Hepatic stellate cell (primary cell): Measurements from ENCODE around the gene LOXL1.
"Not testable (repeated sequence)": the region's sequence is repeated elsewhere in the genome, so short reads cannot be mapped to it uniquely, and the experiment has no call there.

ENCODE experiments used
- DNase-seq: peaks from one replicate; pipeline ENCODE4 v3.0.0; 2011; ENCODE audit warnings: low spot score

Gene LOXL1

GRCh38 chr15:73954188-73955145 is 28.2 kb downstream of the LOXL1 start:
- DNase-seq = no peak

- DNase-seq = no peak
Measured at GRCh38 chr15:73955326-73955725, 29.1 kb downstream of the LOXL1 start.

GRCh38 chr15:73955861-73956742 is 29.8 kb downstream of the LOXL1 start:
- no peak for DNase-seq

- peak; percentile 94 for DNase-seq
Measured at GRCh38 chr15:73956743-73957135, 30.5 kb downstream of the LOXL1 start.

- no peak for DNase-seq
Measured at GRCh38 chr15:73957276-73957675, 31.0 kb downstream of the LOXL1 start.

GRCh38 chr15:73957785-73958184 is 31.5 kb downstream of the LOXL1 start:
- no peak for DNase-seq

- no peak for DNase-seq
Measured at GRCh38 chr15:73959012-73959581, 32.8 kb downstream of the LOXL1 start.

GRCh38 chr15:73959801-73960200 is 33.5 kb downstream of the LOXL1 start:
- DNase-seq = no peak

- DNase-seq = not testable (repeated sequence)
Measured at GRCh38 chr15:73960472-73961070, 34.3 kb downstream of the LOXL1 start.

- DNase-seq = no peak
Measured at GRCh38 chr15:73962433-73962832, 36.2 kb downstream of the LOXL1 start.

GRCh38 chr15:73964736-73965093 is 38.5 kb downstream of the LOXL1 start:
- peak; percentile 82 for DNase-seq

GRCh38 chr15:73965094-73965757 is 39.0 kb downstream of the LOXL1 start:
- no peak for DNase-seq

GRCh38 chr15:73965758-73966113 is 39.5 kb downstream of the LOXL1 start:
- DNase-seq = no peak

- no peak for DNase-seq
Measured at GRCh38 chr15:73968461-73968860, 42.2 kb downstream of the LOXL1 start.

GRCh38 chr15:73969151-73969759 is 43.0 kb downstream of the LOXL1 start:
- no peak for DNase-seq

GRCh38 chr15:73972984-73973682 is 46.9 kb downstream of the LOXL1 start:
- peak; percentile 79 for DNase-seq

GRCh38 chr15:73973683-73974200 is 47.5 kb downstream of the LOXL1 start:
- not testable (repeated sequence) for DNase-seq

- not testable (repeated sequence) for DNase-seq
Measured at GRCh38 chr15:73975440-73976125, 49.3 kb downstream of the LOXL1 start.

GRCh38 chr15:73978896-73979295 is 52.6 kb downstream of the LOXL1 start:
- no peak for DNase-seq

GRCh38 chr15:73979636-73980035 is 53.4 kb downstream of the LOXL1 start:
- no peak for DNase-seq
